A673 (cell line): ENCODE data around the gene USP2. TPM values are rescaled to one million over a fixed set of nuclear protein-coding genes. Genes with fewer than 3 reads are reported as not detected.

Experiments
- BruUV-seq: library from RNA; stranded (reverse); fragments of 400-500 nt; replicated peaks from 2 replicates; lab custom pipeline; 2021; lab: Mats Ljungman, UMichigan
- CTCF ChIA-PET: fragments of 300-600 bp; sonication (Branson Sonifier 250); formaldehyde crosslinking; loops from one replicate; lab custom pipeline; 2022; ENCODE audit warnings: antibody characterized with exemption; lab: Charles Lee
- POLR2A ChIA-PET: fragments of 300-600 bp; sonication (Branson Sonifier 250); formaldehyde crosslinking; loops from one replicate; lab custom pipeline; 2022; ENCODE audit warnings: antibody characterized with exemption; ENCODE audit not compliant: low non-redundant PET; lab: Charles Lee
- DNase-seq: peaks from one replicate; pipeline ENCODE4 v3.0.0-alpha.2; 2015; ENCODE audit warnings: low spot score
- H3K27ac ChIP-seq: fragments of 200-600 bp; sonication (generic); 2 replicates; pipeline ENCODE4 v1.5.1; 2016; ENCODE audit warnings: mixed run types, low read depth, mild to moderate bottlenecking, mixed read lengths, antibody characterized with exemption, low read length; ENCODE audit not compliant: poor library complexity, severe bottlenecking
- H3K27me3 ChIP-seq: fragments of 200-600 bp; sonication (generic); replicated peaks from 2 replicates; pipeline ENCODE4 v1.6.1; 2017; ENCODE audit warnings: mixed run types, low read depth, mild to moderate bottlenecking, mixed read lengths, antibody characterized with exemption, low read length; ENCODE audit not compliant: insufficient read depth, poor library complexity
- H3K36me3 ChIP-seq: fragments of 200-600 bp; sonication (generic); 2 replicates; pipeline ENCODE4 v1.6.1; 2016; ENCODE audit warnings: mixed run types, mild to moderate bottlenecking, mixed read lengths, antibody characterized with exemption, low read length; ENCODE audit not compliant: insufficient read depth, poor library complexity, severe bottlenecking
- H3K4me1 ChIP-seq: fragments of 200-600 bp; sonication (generic); 2 replicates; pipeline ENCODE4 v1.6.1; 2017; ENCODE audit warnings: mixed run types, mild to moderate bottlenecking, mixed read lengths, antibody characterized with exemption, low read length; ENCODE audit not compliant: insufficient read depth, poor library complexity, severe bottlenecking
- H3K4me3 ChIP-seq: fragments of 200-600 bp; sonication (generic); 2 replicates; pipeline ENCODE4 v1.5.1; 2016; ENCODE audit warnings: low read depth, mixed run types, mild to moderate bottlenecking, mixed read lengths, low read length; ENCODE audit not compliant: poor library complexity, severe bottlenecking
- H3K9me3 ChIP-seq: fragments of 200-600 bp; sonication (generic); 2 replicates; pipeline ENCODE4 v1.6.1; 2016; ENCODE audit warnings: mixed run types, low read depth, mild to moderate bottlenecking, mixed read lengths, antibody characterized with exemption, low read length; ENCODE audit not compliant: poor library complexity, severe bottlenecking
- EZH2 ChIP-seq: fragments of 200-600 bp; sonication (generic); IDR thresholded peaks from 2 replicates; pipeline ENCODE4 v1.6.1; 2017; ENCODE audit warnings: borderline replicate concordance, low read depth, mild to moderate bottlenecking, mixed read lengths, antibody characterized with exemption, low read length; ENCODE audit not compliant: poor library complexity, severe bottlenecking
- intact Hi-C: fragments of 100-400 bp; cut with micrococcal nuclease; formaldehyde crosslinking; loops from one replicate; pipeline ENCODE4 v1.10.0; 2022; ENCODE audit not compliant: unreplicated experiment
- total RNA-seq: library from RNA; stranded (reverse); gene quantifications from 2 replicates; pipeline ENCODE4 v1.2.3, GENCODE V29; 2021
- TF ChIP-seq, protein P1 (sequence below): fragments of 300-800, 200-600 bp; sonication (generic); conservative IDR thresholded peaks from 2 replicates; pipeline ENCODE4 v1.5.1; 2017; ENCODE audit warnings: low read depth, mild to moderate bottlenecking, antibody characterized with exemption, low read length, moderate library complexity, mixed read lengths

Gene USP2
- total RNA-seq, 1 experiment from 2014 or later, result 4.8 TPM

DNA sequence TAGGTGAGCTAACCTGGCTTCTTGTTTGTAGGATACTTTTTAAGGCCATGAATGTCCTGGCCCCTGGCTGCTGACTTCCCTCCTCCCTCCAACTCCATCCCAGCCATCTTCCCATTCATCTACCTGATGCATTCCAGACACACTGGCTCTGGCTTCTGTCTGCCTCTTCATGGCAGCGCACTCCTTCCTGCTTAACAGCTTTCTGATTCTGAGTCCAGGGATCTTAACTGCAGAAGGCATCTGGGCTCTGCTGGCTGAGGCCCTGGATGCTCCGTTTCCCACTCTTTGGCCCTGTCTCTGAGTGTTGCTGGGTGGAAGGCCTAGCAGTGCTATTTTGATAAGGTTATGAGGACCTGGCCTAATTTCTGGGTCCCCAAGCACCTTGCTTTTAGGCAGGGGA is 43.3 kb upstream of the USP2 start:
- POLR2A ChIA-PET, result no interaction called here
- Histone ChIP-seq H3K4me1 (peaks cover 22% of the 10 kb centered on the region), H3K4me3 (no peak overlapping the region), H3K36me3 (peaks cover 5% of the 10 kb centered on the region), H3K27me3 (no peaks in the 10 kb centered on the region), H3K27ac (no peak overlapping the region), H3K9me3 (no peaks in the 10 kb centered on the region)
- DNase-seq, result no peak
- BruUV-seq, result no TSS peak
- CTCF ChIA-PET, result no interaction called here
- intact Hi-C loops, result no loop called here
- TF ChIP-seq, protein P1, sequence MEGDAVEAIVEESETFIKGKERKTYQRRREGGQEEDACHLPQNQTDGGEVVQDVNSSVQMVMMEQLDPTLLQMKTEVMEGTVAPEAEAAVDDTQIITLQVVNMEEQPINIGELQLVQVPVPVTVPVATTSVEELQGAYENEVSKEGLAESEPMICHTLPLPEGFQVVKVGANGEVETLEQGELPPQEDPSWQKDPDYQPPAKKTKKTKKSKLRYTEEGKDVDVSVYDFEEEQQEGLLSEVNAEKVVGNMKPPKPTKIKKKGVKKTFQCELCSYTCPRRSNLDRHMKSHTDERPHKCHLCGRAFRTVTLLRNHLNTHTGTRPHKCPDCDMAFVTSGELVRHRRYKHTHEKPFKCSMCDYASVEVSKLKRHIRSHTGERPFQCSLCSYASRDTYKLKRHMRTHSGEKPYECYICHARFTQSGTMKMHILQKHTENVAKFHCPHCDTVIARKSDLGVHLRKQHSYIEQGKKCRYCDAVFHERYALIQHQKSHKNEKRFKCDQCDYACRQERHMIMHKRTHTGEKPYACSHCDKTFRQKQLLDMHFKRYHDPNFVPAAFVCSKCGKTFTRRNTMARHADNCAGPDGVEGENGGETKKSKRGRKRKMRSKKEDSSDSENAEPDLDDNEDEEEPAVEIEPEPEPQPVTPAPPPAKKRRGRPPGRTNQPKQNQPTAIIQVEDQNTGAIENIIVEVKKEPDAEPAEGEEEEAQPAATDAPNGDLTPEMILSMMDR, result no peak
- no peak for TF ChIP-seq EZH2

DNA sequence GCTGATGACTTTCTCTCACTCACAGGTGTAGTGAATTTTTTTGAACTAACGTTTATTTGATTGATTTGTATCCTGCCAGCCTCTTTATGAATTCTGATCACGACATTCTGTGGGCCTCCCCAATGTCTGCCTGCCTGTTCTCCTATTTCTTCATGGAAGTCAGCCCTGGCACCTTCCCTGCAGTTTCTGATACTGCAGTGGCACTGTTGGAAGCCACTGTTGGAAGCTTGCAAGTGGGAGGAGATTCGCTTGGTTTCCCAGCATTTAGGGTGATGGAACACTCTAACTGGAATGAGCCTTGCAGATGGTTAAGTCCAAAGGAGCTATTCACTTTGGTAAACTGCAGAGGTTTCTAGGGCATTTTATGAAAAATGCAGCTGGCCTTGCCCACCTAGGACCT is 42.8 kb upstream of the USP2 start:
- TF ChIP-seq, protein P1, result no peak
- TF ChIP-seq EZH2, result no peak
- BruUV-seq, result no TSS peak
- POLR2A ChIA-PET, result no interaction called here
- Histone ChIP-seq H3K36me3 (peaks cover 10% of the 10 kb centered on the region), H3K4me3 (no peak overlapping the region), H3K27ac (no peak overlapping the region), H3K27me3 (no peaks in the 10 kb centered on the region), H3K9me3 (no peaks in the 10 kb centered on the region), H3K4me1 (peaks cover 22% of the 10 kb centered on the region)
- no peak for DNase-seq
- CTCF ChIA-PET, result no interaction called here
- intact Hi-C loops, result no loop called here

- CTCF ChIA-PET, result interaction anchor here (1.0 kb wide), 1 partner anchor 49 kb away, joined by 3 read pairs; no protein-coding TSS in a partner anchor
- no TSS peak for BruUV-seq
- Histone ChIP-seq H3K4me3 (peak overlapping the region; percentile 89), H3K27me3 (no peaks in the 10 kb centered on the region), H3K27ac (peak overlapping the region; percentile 64), H3K4me1 (peaks cover 22% of the 10 kb centered on the region), H3K36me3 (peaks cover 16% of the 10 kb centered on the region), H3K9me3 (no peaks in the 10 kb centered on the region)
- intact Hi-C loops, result loop anchor here (2.0 kb wide), 1 partner anchor 51 kb away; no protein-coding TSS in a partner anchor
- POLR2A ChIA-PET, result no interaction called here
- peak; percentile 42 for DNase-seq
- no peak for TF ChIP-seq EZH2
- TF ChIP-seq, protein P1, result no peak
Observed at GRCh38 chr11:119423509-119424254, 42.2 kb upstream of the USP2 start.
